Pancreas (tissue), 10 donors: ENCODE data around the gene TOR4A. TPM values are rescaled to one million over a fixed set of nuclear protein-coding genes. Genes with fewer than 3 reads are reported as not detected.

Experiments
- ATAC-seq, 4 donors: fragments of 200-7000 bp; cut with Tn5 transposase; one replicate each; pipeline versions ENCODE4 v1.8.0 to v1.9.1; 2020; ENCODE audit warnings: mild to moderate bottlenecking in 4 of 4, moderate library complexity in 4 of 4
- DNase-seq, 6 donors: peaks; one replicate each; pipeline ENCODE4 v3.0.0-alpha.2; 2020
- FAIRE-seq: peaks from 2 replicates; lab custom pipeline; 2012; peaks lifted over from hg19 to GRCh38; lab: Jason Lieb, UNC
- H3K27ac ChIP-seq, 4 donors: fragments of 200-600 bp; sonication (generic); 1 replicate in 3 of 4; 2 replicates in 1 of 4; pipeline versions ENCODE4 v1.5.0 to v1.8.0; 2020
- H3K27me3 ChIP-seq, 4 donors: fragments of 200-600 bp; one replicate each; pipeline ENCODE4 v1.8.0; 2021
- H3K36me3 ChIP-seq, 3 donors: fragments of 200-600 bp; sonication (generic) in 1 of 3; one replicate each; pipeline versions ENCODE4 v1.5.0 to v1.8.0; 2020 to 2021
- H3K4me1 ChIP-seq, 3 donors: fragments of 200-600 bp; one replicate each; pipeline ENCODE4 v1.8.0; 2021
- H3K4me3 ChIP-seq, 4 donors: fragments of 200-600 bp; sonication (generic) in 2 of 4; one replicate each; pipeline versions ENCODE4 v1.5.0 to v1.8.0; 2020 to 2021
- H3K9me3 ChIP-seq, 4 donors: fragments of 200-600 bp; one replicate each; pipeline ENCODE4 v1.8.0; 2021
- WGBS, 2 donors: extraction: QIAGEN DNeasy Blood & Tissue Kit; methylation state at CpG; one replicate each; pipeline ENCODE4 v1.1.7; 2013; 5-methylcytosine and 5-hydroxymethylcytosine counted together
- intact Hi-C, 3 donors: fragments of 100-400 bp; cut with DNase I; formaldehyde crosslinking; loops; one replicate each; pipeline versions ENCODE4 v1.11.1 to v1.14.2; 2022
- polyA plus RNA-seq, 2 donors: library from polyadenylated mRNA; stranded (reverse); fragments of 200-250 nt; gene quantifications; one replicate each; pipeline ENCODE4 v1.2.3, GENCODE V29; 2013
- total RNA-seq, 6 donors: library from RNA; stranded (reverse); fragmentation: NEBNext Ultra II Directional in 4 of 6; extraction: Animal tissue kit (Norgen Biotek cat#: 25700) in 4 of 6; gene quantifications; one replicate each; pipeline versions ENCODE4 v1.2.1 to v1.2.4, GENCODE V29; 2021 to 2023
- TF ChIP-seq, protein P1 (sequence below), 4 donors: fragments of 200-600 bp; sonication (generic) in 3 of 4; IDR thresholded peaks; one replicate each; pipeline versions ENCODE4 v1.5.0 to v1.8.0; 2021; ENCODE audit warnings: antibody characterized with exemption in 4 of 4
- donor health status: healthy with polysubstance abuse.
- donor health status: DM: no; HTN: no; CAD: no; lungs with moderate emphysema.
- donor health status: DM: no; HTN: no; CAD: no.
- donor health status: control.
- donor health status: control.
- donor health status: Bipolar disorder and iron deficiency.
- donor health status: DM: yes; HTN: yes; CAD: no.
- donor health status: DM: no; HTN: no; CAD: no.
- donor health status: DM: no; HTN: no; CAD: no.
- donor health status: DM: yes; HTN: yes; CAD: no.

TOR4A gene
- total and polyA plus RNA-seq, 8 donors: 1.4 to 6.8 (median 4.2) TPM

- Histone ChIP-seq H3K4me1 (peaks cover 28 to 43% (median 32%) of the 10 kb centered on the region in 3 donors), H3K9me3 (no peaks in the 10 kb centered on the region), H3K4me3 (peak overlapping the region; percentile 39 to 70 (median 54)), H3K27ac (peak overlapping the region in 3 of 4 donors; percentile 62 to 81 (median 70)), H3K36me3 (no peaks in the 10 kb centered on the region), H3K27me3 (no peaks in the 10 kb centered on the region)
- DNase-seq: peak in 5 of 6 donors; percentile 42 to 58 (median 49)
- no peak for FAIRE-seq
- intact Hi-C loops: loop anchor here in 1 of 3 donors (5.0 to 10.0 kb wide), 2 partner anchors 107 to 225 kb away; no protein-coding TSS in a partner anchor
- no peak for ATAC-seq
- WGBS, 2 donors: 8 to 9% methylated on average over 16 of the region's 16 CpGs
- TF ChIP-seq, protein P1, sequence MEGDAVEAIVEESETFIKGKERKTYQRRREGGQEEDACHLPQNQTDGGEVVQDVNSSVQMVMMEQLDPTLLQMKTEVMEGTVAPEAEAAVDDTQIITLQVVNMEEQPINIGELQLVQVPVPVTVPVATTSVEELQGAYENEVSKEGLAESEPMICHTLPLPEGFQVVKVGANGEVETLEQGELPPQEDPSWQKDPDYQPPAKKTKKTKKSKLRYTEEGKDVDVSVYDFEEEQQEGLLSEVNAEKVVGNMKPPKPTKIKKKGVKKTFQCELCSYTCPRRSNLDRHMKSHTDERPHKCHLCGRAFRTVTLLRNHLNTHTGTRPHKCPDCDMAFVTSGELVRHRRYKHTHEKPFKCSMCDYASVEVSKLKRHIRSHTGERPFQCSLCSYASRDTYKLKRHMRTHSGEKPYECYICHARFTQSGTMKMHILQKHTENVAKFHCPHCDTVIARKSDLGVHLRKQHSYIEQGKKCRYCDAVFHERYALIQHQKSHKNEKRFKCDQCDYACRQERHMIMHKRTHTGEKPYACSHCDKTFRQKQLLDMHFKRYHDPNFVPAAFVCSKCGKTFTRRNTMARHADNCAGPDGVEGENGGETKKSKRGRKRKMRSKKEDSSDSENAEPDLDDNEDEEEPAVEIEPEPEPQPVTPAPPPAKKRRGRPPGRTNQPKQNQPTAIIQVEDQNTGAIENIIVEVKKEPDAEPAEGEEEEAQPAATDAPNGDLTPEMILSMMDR (IDR thresholded peaks at IDR 0.05): no peak
Observed at GRCh38 chr9:137299938-137300337, 22.4 kb downstream of the TOR4A start.

DNA sequence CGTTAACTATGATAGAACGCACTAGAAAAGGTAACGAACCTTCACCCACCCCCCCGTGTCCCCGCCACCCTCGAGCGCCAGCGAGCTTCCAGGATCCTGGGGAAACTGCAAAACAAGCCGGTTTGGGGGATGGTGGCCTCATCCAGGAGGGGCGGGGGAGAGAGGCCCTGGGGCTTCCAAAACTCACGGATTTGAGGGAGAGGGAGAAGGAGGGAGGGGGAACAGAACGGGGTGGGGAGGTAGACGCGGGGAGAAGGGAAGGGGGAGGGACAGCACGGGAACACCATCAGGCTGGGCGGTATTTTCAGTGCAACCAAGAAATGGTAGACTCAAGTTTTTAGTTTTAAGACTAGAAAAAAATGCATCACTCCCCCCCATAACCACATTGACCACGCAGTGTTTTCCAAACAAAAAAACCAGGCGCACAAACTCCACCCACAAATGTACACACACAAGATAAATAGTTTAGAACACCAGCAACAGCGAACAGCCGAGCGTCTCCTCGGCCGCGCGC is 23.1 kb downstream of the TOR4A start:
- WGBS, 2 donors: 1 to 2% methylated on average over 23 to 25 of the region's 25 CpGs
- H3K27me3 ChIP-seq: no peaks in the 10 kb centered on the region
- no peak for FAIRE-seq
- peak overlapping the region; percentile 39 to 70 (median 54) for H3K4me3 ChIP-seq
- TF ChIP-seq, protein P1 (IDR thresholded peaks at IDR 0.05): no peak
- intact Hi-C loops: loop anchor here in 1 of 3 donors (5.0 kb wide), 1 partner anchor 107 kb away; no protein-coding TSS in a partner anchor
- H3K9me3 ChIP-seq: no peaks in the 10 kb centered on the region
- no peak for ATAC-seq
- H3K36me3 ChIP-seq: no peaks in the 10 kb centered on the region
- peaks cover 28 to 43% (median 34%) of the 10 kb centered on the region in 3 donors for H3K4me1 ChIP-seq
- H3K27ac ChIP-seq: peak overlapping the region; percentile 70 to 87 (median 77)
- DNase-seq: peak in 5 of 6 donors; percentile 52 to 59 (median 55)

DNA sequence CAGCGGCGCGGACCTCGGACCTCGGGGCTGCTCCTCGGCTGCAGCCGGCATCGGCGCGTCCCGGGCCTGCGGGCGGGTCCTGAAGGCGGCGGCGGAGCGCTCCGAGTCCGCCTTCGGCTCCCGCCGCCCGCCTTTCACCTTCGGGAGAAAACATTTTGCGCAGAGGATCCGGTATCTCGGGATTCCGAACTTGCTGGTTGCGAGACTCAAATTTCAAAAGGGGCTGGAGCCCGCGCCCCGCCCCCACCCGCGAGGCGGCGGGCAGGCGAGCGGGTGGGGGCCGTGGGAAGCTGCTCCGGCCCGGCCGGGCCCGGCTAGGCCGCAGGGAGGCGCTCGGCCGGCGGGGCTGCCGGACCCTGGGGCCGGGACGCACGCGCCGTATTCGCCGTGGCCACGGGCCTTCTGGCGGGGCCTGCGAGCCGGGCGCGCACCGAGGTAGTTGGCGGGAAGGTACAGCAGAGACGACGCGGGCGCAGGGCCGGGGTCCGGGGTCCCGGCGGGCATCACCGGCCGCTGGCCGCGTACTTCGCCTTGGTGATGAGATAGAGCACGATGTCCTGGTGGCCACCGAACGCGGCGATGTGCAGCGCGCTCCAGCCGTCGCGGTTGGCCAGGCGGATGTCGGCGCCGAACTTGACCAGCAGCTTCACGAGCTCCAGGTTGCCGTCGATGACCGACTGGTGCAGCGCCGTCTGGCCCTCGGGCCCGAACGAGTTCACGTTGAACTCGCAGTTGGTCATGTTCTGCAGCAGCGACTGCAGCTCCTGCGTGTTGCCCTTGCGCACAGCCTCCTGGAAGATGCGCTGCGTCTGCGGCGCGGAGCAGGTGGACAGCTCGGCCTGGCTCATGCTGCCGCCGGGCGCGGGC is 23.8 kb downstream of the TOR4A start:
- TF ChIP-seq, protein P1 (IDR thresholded peaks at IDR 0.05): no peak
- peak; percentile 4 to 40 (median 27) for ATAC-seq
- intact Hi-C loops: loop anchor here in 1 of 3 donors (5.0 kb wide), 1 partner anchor 106 kb away; no protein-coding TSS in a partner anchor
- no peak for FAIRE-seq
- no peaks in the 10 kb centered on the region for H3K36me3 ChIP-seq
- peaks cover 28 to 48% (median 39%) of the 10 kb centered on the region in 3 donors for H3K4me1 ChIP-seq
- peak overlapping the region; percentile 70 to 87 (median 77) for H3K27ac ChIP-seq
- WGBS, 2 donors: 0 to 1% methylated on average over 92 to 115 of the region's 115 CpGs
- no peaks in the 10 kb centered on the region for H3K27me3 ChIP-seq
- no peaks in the 10 kb centered on the region for H3K9me3 ChIP-seq
- peak overlapping the region; percentile 39 to 70 (median 54) for H3K4me3 ChIP-seq
- peak; percentile 55 to 89 (median 78) for DNase-seq

GRCh38 chr9:137302118-137302448 is 24.6 kb downstream of the TOR4A start, which contains the start of gene NRARP:
Gene NRARP, minus strand, starts transcription at chr9:137302271. Its CDS starts 343 bp downstream, at chr9:137301928.
- peak; percentile 41 to 58 (median 56) for ATAC-seq
- H3K27ac ChIP-seq: peak within 1 kb of the TSS; percentile 78 to 95 (median 92)
- no peak for FAIRE-seq
- DNase-seq: peak; percentile 88 to 98 (median 94)
- H3K4me3 ChIP-seq: peak within 1 kb of the TSS; percentile 39 to 70 (median 54)
- H3K27me3 ChIP-seq: no peaks in the 10 kb centered on the region
- TF ChIP-seq, protein P1 (IDR thresholded peaks at IDR 0.05): no peak
- WGBS, 2 donors: 0 to 1% methylated on average over 39 to 60 of the region's 60 CpGs
- intact Hi-C loops: loop anchor here in 1 of 3 donors (5.0 kb wide), 1 partner anchor 105 kb away; no protein-coding TSS in a partner anchor
- no peaks in the 10 kb centered on the region for H3K9me3 ChIP-seq
- no peaks in the 10 kb centered on the region for H3K36me3 ChIP-seq
- peaks cover 25 to 50% (median 33%) of the 10 kb centered on the region in 3 donors for H3K4me1 ChIP-seq
